ENCODE data around the gene IKZF2.

IKZF2 gene

GRCh38 chr2:213104092-213104902, 47.1 kb downstream of the IKZF2 start:
- H3F3A ChIP-seq (ENCODE audit: insufficient read depth, low read length) = no peaks in the 10 kb centered on the region
- no peak overlapping the region for H3K27ac ChIP-seq (ENCODE audit: low read length)
- H3K79me2 ChIP-seq (ENCODE audit: low read length) = no peaks in the 10 kb centered on the region
- H3K36me3 ChIP-seq (replicated peaks; ENCODE audit: insufficient read depth, low read length) = no peaks in the 10 kb centered on the region
- H3K4me3 ChIP-seq (ENCODE audit: low read length) = no peak overlapping the region
- DNase-seq = no peak
- no peak overlapping the region for H3K4me2 ChIP-seq (ENCODE audit: low read depth, low read length)
- no peaks in the 10 kb centered on the region for H3K4me1 ChIP-seq (ENCODE audit: low read length)
- H3K9me2 ChIP-seq (replicated peaks; ENCODE audit: insufficient read depth, low read length) = no peaks in the 10 kb centered on the region
- H3K9ac ChIP-seq (ENCODE audit: low read length) = no peak overlapping the region
- no peaks in the 10 kb centered on the region for H3K27me3 ChIP-seq (replicated peaks; ENCODE audit: insufficient read depth, low read length)
- H3K9me3 ChIP-seq (replicated peaks; ENCODE audit: insufficient read depth, low read length) = no peaks in the 10 kb centered on the region
- TF ChIP-seq EZH2 (optimal IDR thresholded peaks at IDR 0.05; ENCODE audit: low read depth, low read length) (no peak), EZH2phosphoT487 (IDR thresholded peaks at IDR 0.05; ENCODE audit: low read length) (no peak), CTCF (IDR thresholded peaks at IDR 0.05; ENCODE audit: low read length) (no peak)
- no peak overlapping the region for H2AFZ ChIP-seq (ENCODE audit: low read length)
- no peaks in the 10 kb centered on the region for H4K20me1 ChIP-seq (ENCODE audit: insufficient read depth, low read length)

GRCh38 chr2:213101692-213102460, 49.5 kb downstream of the IKZF2 start:
- Histone ChIP-seq H2AFZ (ENCODE audit: low read length) (no peak overlapping the region), H3K36me3 (replicated peaks; ENCODE audit: insufficient read depth, low read length) (no peaks in the 10 kb centered on the region), H3K79me2 (ENCODE audit: low read length) (no peaks in the 10 kb centered on the region), H3K4me2 (ENCODE audit: low read depth, low read length) (no peak overlapping the region), H3K9ac (ENCODE audit: low read length) (no peak overlapping the region), H3F3A (ENCODE audit: insufficient read depth, low read length) (no peaks in the 10 kb centered on the region), H3K4me1 (ENCODE audit: low read length) (no peaks in the 10 kb centered on the region), H3K27ac (ENCODE audit: low read length) (no peak overlapping the region), H3K4me3 (ENCODE audit: low read length) (no peak overlapping the region), H3K9me2 (replicated peaks; ENCODE audit: insufficient read depth, low read length) (no peaks in the 10 kb centered on the region), H3K9me3 (replicated peaks; ENCODE audit: insufficient read depth, low read length) (no peaks in the 10 kb centered on the region), H3K27me3 (replicated peaks; ENCODE audit: insufficient read depth, low read length) (no peaks in the 10 kb centered on the region), H4K20me1 (ENCODE audit: insufficient read depth, low read length) (no peaks in the 10 kb centered on the region)
- no peak for TF ChIP-seq CTCF (IDR thresholded peaks at IDR 0.05; ENCODE audit: low read length)
- TF ChIP-seq EZH2 (optimal IDR thresholded peaks at IDR 0.05; ENCODE audit: low read depth, low read length) = no peak
- no peak for TF ChIP-seq EZH2phosphoT487 (IDR thresholded peaks at IDR 0.05; ENCODE audit: low read length)
- no peak for DNase-seq

GRCh38 chr2:213101109-213101508, 50.3 kb downstream of the IKZF2 start:
- Histone ChIP-seq H3K27me3 (replicated peaks; ENCODE audit: insufficient read depth, low read length) (no peaks in the 10 kb centered on the region), H3K9me2 (replicated peaks; ENCODE audit: insufficient read depth, low read length) (no peaks in the 10 kb centered on the region), H3K36me3 (replicated peaks; ENCODE audit: insufficient read depth, low read length) (no peaks in the 10 kb centered on the region), H3K4me2 (ENCODE audit: low read depth, low read length) (no peak overlapping the region), H3K27ac (ENCODE audit: low read length) (no peak overlapping the region), H4K20me1 (ENCODE audit: insufficient read depth, low read length) (no peaks in the 10 kb centered on the region), H3F3A (ENCODE audit: insufficient read depth, low read length) (no peaks in the 10 kb centered on the region), H3K4me1 (ENCODE audit: low read length) (no peaks in the 10 kb centered on the region), H3K9me3 (replicated peaks; ENCODE audit: insufficient read depth, low read length) (no peaks in the 10 kb centered on the region), H3K9ac (ENCODE audit: low read length) (no peak overlapping the region), H3K4me3 (ENCODE audit: low read length) (no peak overlapping the region), H3K79me2 (ENCODE audit: low read length) (no peaks in the 10 kb centered on the region), H2AFZ (ENCODE audit: low read length) (no peak overlapping the region)
- TF ChIP-seq CTCF (IDR thresholded peaks at IDR 0.05; ENCODE audit: low read length) (no peak), EZH2phosphoT487 (IDR thresholded peaks at IDR 0.05; ENCODE audit: low read length) (no peak), EZH2 (optimal IDR thresholded peaks at IDR 0.05; ENCODE audit: low read depth, low read length) (no peak)
- DNase-seq = no peak

Data from MM.1S (cell line).